VCaP (cell line): ENCODE data around the gene RNF13.

Source experiments
- H3K27ac ChIP-seq: fragments of 450-650 bp; 2 replicates; pipeline ENCODE4 v1.5.1; 2017
- TF ChIP-seq, protein P1 (sequence below): fragments of 450-650 bp; conservative IDR thresholded peaks from 2 replicates; pipeline ENCODE4 v1.5.1; 2017; ENCODE audit warnings: mild to moderate bottlenecking, moderate library complexity

RNF13 gene

DNA sequence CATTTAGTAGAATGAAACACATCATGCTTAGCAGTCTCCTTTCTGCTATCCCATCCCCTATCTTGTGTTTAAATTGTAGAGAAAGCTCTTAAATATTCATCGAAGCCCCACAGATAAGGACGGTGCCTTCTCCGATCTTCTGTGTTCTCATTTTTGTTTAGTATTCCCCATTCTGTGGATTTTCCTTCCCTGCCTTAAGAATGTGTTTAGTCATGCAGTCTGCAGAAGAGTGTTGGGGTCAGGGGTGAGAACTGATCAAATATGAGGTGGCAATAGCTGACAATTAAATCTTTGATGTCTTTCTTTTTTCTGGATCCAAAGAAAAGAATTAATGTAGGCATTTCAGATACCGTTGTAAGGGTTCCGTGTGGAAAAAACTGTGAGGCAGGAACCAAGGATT lies 11.4 kb upstream of the RNF13 start:
- no peak overlapping the region for H3K27ac ChIP-seq
- TF ChIP-seq, protein P1, sequence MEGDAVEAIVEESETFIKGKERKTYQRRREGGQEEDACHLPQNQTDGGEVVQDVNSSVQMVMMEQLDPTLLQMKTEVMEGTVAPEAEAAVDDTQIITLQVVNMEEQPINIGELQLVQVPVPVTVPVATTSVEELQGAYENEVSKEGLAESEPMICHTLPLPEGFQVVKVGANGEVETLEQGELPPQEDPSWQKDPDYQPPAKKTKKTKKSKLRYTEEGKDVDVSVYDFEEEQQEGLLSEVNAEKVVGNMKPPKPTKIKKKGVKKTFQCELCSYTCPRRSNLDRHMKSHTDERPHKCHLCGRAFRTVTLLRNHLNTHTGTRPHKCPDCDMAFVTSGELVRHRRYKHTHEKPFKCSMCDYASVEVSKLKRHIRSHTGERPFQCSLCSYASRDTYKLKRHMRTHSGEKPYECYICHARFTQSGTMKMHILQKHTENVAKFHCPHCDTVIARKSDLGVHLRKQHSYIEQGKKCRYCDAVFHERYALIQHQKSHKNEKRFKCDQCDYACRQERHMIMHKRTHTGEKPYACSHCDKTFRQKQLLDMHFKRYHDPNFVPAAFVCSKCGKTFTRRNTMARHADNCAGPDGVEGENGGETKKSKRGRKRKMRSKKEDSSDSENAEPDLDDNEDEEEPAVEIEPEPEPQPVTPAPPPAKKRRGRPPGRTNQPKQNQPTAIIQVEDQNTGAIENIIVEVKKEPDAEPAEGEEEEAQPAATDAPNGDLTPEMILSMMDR = no peak

DNA sequence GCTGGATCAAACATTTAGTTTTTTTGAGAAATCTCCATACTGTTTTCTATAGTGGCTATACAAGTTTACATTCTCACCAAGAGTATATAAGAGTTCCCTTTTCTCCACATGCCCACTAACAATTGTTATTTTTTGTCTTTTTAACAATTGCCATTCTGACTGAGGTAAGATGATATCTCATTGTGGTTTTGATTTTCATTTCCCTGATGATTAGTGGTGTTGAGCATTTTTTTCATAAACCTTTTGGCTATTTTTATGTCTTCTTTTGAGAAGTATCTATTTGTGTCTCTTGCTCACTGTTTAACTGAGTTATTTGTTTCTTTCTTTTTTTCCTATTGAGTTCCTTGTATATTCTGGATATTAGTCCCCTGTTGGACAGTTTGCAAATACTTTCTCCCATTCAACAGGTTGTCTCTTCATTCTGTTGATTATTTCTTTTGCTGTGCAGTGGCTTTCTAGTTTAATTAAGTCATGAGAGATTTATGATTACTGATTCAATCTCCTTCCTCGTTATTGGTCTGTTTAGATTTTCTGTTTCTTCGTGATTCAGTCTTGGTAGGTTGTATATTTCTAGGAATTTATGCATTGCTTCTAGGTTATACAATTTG lies 6.7 kb upstream of the RNF13 start:
- no peak overlapping the region for H3K27ac ChIP-seq
- TF ChIP-seq, protein P1 = no peak

DNA sequence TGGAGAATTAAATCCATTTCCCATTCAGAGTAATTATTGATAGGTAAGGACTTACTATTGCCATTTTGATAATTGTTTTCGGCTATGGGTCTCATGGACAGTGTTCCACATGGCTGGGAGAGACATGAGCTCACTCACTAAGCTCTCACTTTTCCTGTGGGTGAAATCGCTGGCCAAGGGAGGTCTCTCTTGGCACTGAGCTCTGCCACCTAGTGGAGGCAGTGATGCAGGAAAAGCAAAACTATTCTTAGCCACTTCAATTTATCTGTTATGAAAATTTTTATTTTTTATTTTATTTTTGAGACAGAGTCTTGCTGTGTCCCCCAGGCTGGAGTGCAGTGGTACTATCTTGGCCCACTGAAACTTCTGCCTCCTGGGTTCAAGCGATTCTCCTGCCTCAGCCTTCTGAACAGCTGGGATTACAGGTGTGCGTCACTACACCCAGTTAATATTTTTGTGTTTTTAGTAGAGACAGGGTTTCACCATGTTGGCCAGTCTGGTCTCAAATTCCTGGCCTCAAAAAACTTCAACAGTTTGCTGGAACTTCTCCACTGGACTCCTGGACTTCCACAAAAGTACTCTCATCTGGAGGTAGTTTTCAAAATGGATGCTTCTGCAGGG lies 4.7 kb upstream of the RNF13 start:
- TF ChIP-seq, protein P1 = peak; percentile 93
- H3K27ac ChIP-seq = no peak overlapping the region

DNA sequence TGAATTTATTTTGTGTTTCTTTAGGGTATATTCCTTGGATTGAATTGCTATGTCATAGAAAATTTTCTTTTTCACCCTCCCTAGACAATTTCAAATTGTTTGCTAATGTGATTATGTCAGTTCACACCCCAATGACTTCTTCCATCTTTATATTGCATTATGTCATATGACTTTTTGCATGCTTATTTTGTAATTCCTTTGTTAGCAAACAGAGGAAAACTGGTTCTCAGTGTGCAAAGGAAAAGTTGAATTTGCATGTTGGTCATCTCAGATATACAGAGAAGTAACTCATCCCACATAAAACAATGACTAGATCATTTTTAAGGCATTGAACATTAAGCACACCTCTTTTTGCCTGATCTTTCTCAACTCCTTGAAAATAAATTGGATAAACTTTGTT lies 3.3 kb upstream of the RNF13 start:
- TF ChIP-seq, protein P1 = no peak
- no peak overlapping the region for H3K27ac ChIP-seq

DNA sequence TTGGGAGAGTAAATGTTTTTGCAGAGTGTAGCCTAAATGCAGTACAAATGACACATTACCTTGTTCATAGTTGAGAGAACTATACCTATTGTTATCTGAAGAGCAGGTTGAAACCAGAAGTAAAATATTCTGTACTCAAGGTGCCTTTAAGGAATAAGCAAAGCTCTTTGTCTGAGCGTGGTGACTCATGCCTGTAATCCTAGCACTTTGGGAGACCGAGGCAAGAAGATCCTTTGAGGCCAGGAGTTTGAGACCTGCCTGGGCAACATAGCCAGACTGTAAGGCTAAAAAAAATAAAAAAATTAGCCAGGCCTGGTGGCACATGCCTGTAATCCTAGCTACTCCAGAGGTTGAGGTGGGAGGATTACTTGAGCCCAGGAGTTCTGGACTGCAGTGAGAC lies 2.2 kb upstream of the RNF13 start:
- peak overlapping the region; percentile 96 for H3K27ac ChIP-seq
- TF ChIP-seq, protein P1 = no peak

DNA sequence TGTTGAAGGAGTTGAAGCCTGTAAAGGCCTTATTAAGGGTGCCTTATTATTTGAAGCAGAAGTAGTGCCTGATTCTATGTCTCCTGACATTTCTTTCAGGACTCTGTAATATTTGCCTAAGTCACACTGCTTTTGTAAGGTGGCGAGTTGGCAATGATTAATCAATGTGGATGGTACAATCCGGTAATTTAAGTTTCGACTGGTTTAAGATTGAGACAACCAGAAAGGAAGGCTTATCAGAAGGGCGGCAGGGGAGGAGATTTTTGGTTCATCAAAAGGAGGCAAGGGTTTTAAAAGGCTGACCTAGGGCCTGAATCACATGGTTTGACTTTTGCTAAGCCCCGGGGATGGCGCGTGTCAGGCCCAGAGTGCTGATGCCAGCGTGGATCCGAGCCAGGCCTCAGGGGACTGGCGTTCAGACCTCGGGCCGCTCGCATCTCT lies 830 bp upstream of the RNF13 start:
- peak overlapping the region; percentile 96 for H3K27ac ChIP-seq
- TF ChIP-seq, protein P1 = no peak

DNA sequence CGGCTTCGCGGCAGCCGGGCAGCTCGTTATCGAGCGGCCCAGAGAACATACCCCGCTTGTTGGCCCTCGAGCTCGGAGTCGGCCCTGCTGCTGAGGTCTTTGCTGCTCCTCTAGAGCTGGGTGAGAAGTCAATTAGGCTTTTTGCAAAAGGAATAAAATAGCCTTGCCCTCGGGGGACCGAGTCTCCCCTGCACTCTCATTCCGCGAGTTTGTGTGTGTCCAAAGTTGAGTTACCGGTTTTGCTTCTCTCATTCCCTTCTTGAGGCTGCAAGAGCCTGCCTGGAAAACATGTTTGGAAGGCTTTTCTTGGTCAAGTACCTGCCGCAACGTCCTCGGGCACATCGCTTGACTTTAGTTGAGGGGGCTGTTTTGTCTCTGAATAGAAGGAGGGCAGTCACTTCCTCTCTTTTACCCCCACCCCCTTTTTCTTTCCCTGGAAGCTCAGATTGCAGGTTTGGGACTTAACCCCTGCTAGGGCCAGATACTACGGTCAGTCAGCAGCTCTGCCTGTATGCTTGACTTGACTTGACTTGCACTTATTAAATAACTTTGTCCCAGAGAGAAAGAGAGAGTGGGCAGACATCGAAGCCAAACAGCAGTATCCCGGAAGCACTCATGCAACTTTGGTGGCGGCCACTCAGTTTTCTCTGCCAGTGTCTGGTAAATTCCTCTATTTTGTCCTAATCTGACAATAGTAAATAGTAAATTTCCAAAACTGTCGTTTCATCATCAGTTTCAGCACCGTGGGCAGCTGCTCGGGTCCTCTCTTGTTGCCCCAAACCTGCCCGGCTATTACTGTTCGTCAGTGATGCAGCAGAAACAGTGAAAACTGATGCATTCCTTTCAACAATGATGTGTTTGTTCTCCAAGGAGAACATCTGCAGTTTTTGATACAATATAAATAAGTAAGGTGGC lies 609 bp downstream of the RNF13 start:
- TF ChIP-seq, protein P1 = no peak
- peak overlapping the region; percentile 96 for H3K27ac ChIP-seq
